ENCODE data around the gene C10orf67.

The C10orf67 gene

GRCh38 chr10:23204773-23205172 lies 139.8 kb downstream of the C10orf67 start:
- Histone ChIP-seq H3K27ac (ENCODE audit: low read length) (no peak overlapping the region), H3K27me3 (ENCODE audit: control insufficient read depth in 1 of 2, insufficient read depth in 2 of 2, low read length in 2 of 2) (peaks cover 12 to 23% of the 10 kb centered on the region in 2 donors), H3K4me3 (ENCODE audit: low read length in 2 of 2) (no peak overlapping the region)

GRCh38 chr10:23203369-23204325 lies 140.9 kb downstream of the C10orf67 start:
- Histone ChIP-seq H3K4me1 (ENCODE audit: control insufficient read depth, insufficient read depth, low read length) (no peaks in the 10 kb centered on the region), H3K27me3 (ENCODE audit: control insufficient read depth in 1 of 2, insufficient read depth in 2 of 2, low read length in 2 of 2) (peaks cover 14 to 31% of the 10 kb centered on the region in 2 donors), H3K9ac (ENCODE audit: low read length in 2 of 2) (no peak overlapping the region), H3K27ac (ENCODE audit: low read length) (no peak overlapping the region), H3K4me3 (ENCODE audit: low read length in 2 of 2) (no peak overlapping the region), H3K36me3 (ENCODE audit: control insufficient read depth in 2 of 2, insufficient read depth in 2 of 2, low read length in 2 of 2) (no peaks in the 10 kb centered on the region), H3K9me3 (ENCODE audit: control insufficient read depth in 2 of 2, low read length in 2 of 2) (no peaks in the 10 kb centered on the region)

More at GRCh38 chr10:23204773-23205172, 139.8 kb downstream of the C10orf67 start:
- H3K4me1 ChIP-seq (ENCODE audit: control insufficient read depth, insufficient read depth, low read length), result no peaks in the 10 kb centered on the region
- H3K9ac ChIP-seq (ENCODE audit: low read length in 2 of 2), result no peak overlapping the region
- H3K9me3 ChIP-seq (ENCODE audit: control insufficient read depth in 2 of 2, low read length in 2 of 2), result no peaks in the 10 kb centered on the region
- no peaks in the 10 kb centered on the region for H3K36me3 ChIP-seq (ENCODE audit: control insufficient read depth in 2 of 2, insufficient read depth in 2 of 2, low read length in 2 of 2)

GRCh38 chr10:23202779-23203178 lies 141.8 kb downstream of the C10orf67 start:
- no peaks in the 10 kb centered on the region for H3K9me3 ChIP-seq (ENCODE audit: control insufficient read depth in 2 of 2, low read length in 2 of 2)
- H3K36me3 ChIP-seq (ENCODE audit: control insufficient read depth in 2 of 2, insufficient read depth in 2 of 2, low read length in 2 of 2), result no peaks in the 10 kb centered on the region
- no peak overlapping the region for H3K4me3 ChIP-seq (ENCODE audit: low read length in 2 of 2)
- no peak overlapping the region for H3K9ac ChIP-seq (ENCODE audit: low read length in 2 of 2)
- no peaks in the 10 kb centered on the region for H3K4me1 ChIP-seq (ENCODE audit: control insufficient read depth, insufficient read depth, low read length)
- no peak overlapping the region for H3K27ac ChIP-seq (ENCODE audit: low read length)
- peaks cover 18 to 33% of the 10 kb centered on the region in 2 donors for H3K27me3 ChIP-seq (ENCODE audit: control insufficient read depth in 1 of 2, insufficient read depth in 2 of 2, low read length in 2 of 2)

GRCh38 chr10:23201837-23202236 lies 142.8 kb downstream of the C10orf67 start:
- Histone ChIP-seq H3K27me3 (ENCODE audit: control insufficient read depth in 1 of 2, insufficient read depth in 2 of 2, low read length in 2 of 2) (peaks cover 25 to 39% of the 10 kb centered on the region in 2 donors), H3K9ac (ENCODE audit: low read length in 2 of 2) (no peak overlapping the region), H3K27ac (ENCODE audit: low read length) (no peak overlapping the region), H3K9me3 (ENCODE audit: control insufficient read depth in 2 of 2, low read length in 2 of 2) (no peaks in the 10 kb centered on the region), H3K4me3 (ENCODE audit: low read length in 2 of 2) (no peak overlapping the region), H3K4me1 (ENCODE audit: control insufficient read depth, insufficient read depth, low read length) (no peaks in the 10 kb centered on the region), H3K36me3 (ENCODE audit: control insufficient read depth in 2 of 2, insufficient read depth in 2 of 2, low read length in 2 of 2) (no peaks in the 10 kb centered on the region)

- Histone ChIP-seq H3K9ac (ENCODE audit: low read length in 2 of 2) (no peak overlapping the region), H3K36me3 (ENCODE audit: control insufficient read depth in 2 of 2, insufficient read depth in 2 of 2, low read length in 2 of 2) (no peaks in the 10 kb centered on the region), H3K4me1 (ENCODE audit: control insufficient read depth, insufficient read depth, low read length) (no peaks in the 10 kb centered on the region), H3K4me3 (ENCODE audit: low read length in 2 of 2) (no peak overlapping the region), H3K27me3 (ENCODE audit: control insufficient read depth in 1 of 2, insufficient read depth in 2 of 2, low read length in 2 of 2) (peaks cover 26 to 44% of the 10 kb centered on the region in 2 donors), H3K27ac (ENCODE audit: low read length) (no peak overlapping the region), H3K9me3 (ENCODE audit: control insufficient read depth in 2 of 2, low read length in 2 of 2) (no peaks in the 10 kb centered on the region)
Measured at GRCh38 chr10:23200997-23201652, 143.5 kb downstream of the C10orf67 start.

GRCh38 chr10:23200586-23200985 lies 144.0 kb downstream of the C10orf67 start:
- Histone ChIP-seq H3K9me3 (ENCODE audit: control insufficient read depth in 2 of 2, low read length in 2 of 2) (no peaks in the 10 kb centered on the region), H3K27me3 (ENCODE audit: control insufficient read depth in 1 of 2, insufficient read depth in 2 of 2, low read length in 2 of 2) (peaks cover 29 to 48% of the 10 kb centered on the region in 2 donors)

GRCh38 chr10:23199768-23200511 lies 144.7 kb downstream of the C10orf67 start:
- Histone ChIP-seq H3K36me3 (ENCODE audit: control insufficient read depth in 2 of 2, insufficient read depth in 2 of 2, low read length in 2 of 2) (no peaks in the 10 kb centered on the region), H3K9ac (ENCODE audit: low read length in 2 of 2) (no peak overlapping the region), H3K27ac (ENCODE audit: low read length) (no peak overlapping the region), H3K4me3 (ENCODE audit: low read length in 2 of 2) (no peak overlapping the region), H3K9me3 (ENCODE audit: control insufficient read depth in 2 of 2, low read length in 2 of 2) (no peaks in the 10 kb centered on the region), H3K27me3 (ENCODE audit: control insufficient read depth in 1 of 2, insufficient read depth in 2 of 2, low read length in 2 of 2) (peaks cover 35 to 51% of the 10 kb centered on the region in 2 donors), H3K4me1 (ENCODE audit: control insufficient read depth, insufficient read depth, low read length) (peaks cover 3% of the 10 kb centered on the region)

More at GRCh38 chr10:23200586-23200985, 144.0 kb downstream of the C10orf67 start:
- Histone ChIP-seq H3K36me3 (ENCODE audit: control insufficient read depth in 2 of 2, insufficient read depth in 2 of 2, low read length in 2 of 2) (no peaks in the 10 kb centered on the region), H3K9ac (ENCODE audit: low read length in 2 of 2) (no peak overlapping the region), H3K4me3 (ENCODE audit: low read length in 2 of 2) (no peak overlapping the region), H3K4me1 (ENCODE audit: control insufficient read depth, insufficient read depth, low read length) (no peaks in the 10 kb centered on the region), H3K27ac (ENCODE audit: low read length) (no peak overlapping the region)

- Histone ChIP-seq H3K9ac (ENCODE audit: low read length in 2 of 2) (no peak overlapping the region), H3K36me3 (ENCODE audit: control insufficient read depth in 2 of 2, insufficient read depth in 2 of 2, low read length in 2 of 2) (no peaks in the 10 kb centered on the region), H3K27ac (ENCODE audit: low read length) (no peak overlapping the region), H3K4me3 (ENCODE audit: low read length in 2 of 2) (no peak overlapping the region), H3K4me1 (ENCODE audit: control insufficient read depth, insufficient read depth, low read length) (peaks cover 6% of the 10 kb centered on the region), H3K27me3 (ENCODE audit: control insufficient read depth in 1 of 2, insufficient read depth in 2 of 2, low read length in 2 of 2) (peaks cover 42 to 53% of the 10 kb centered on the region in 2 donors), H3K9me3 (ENCODE audit: control insufficient read depth in 2 of 2, low read length in 2 of 2) (no peaks in the 10 kb centered on the region)
Measured at GRCh38 chr10:23198940-23199767, 145.4 kb downstream of the C10orf67 start.

GRCh38 chr10:23198610-23198939 lies 146.0 kb downstream of the C10orf67 start:
- no peak overlapping the region for H3K9ac ChIP-seq (ENCODE audit: low read length in 2 of 2)
- no peaks in the 10 kb centered on the region for H3K36me3 ChIP-seq (ENCODE audit: control insufficient read depth in 2 of 2, insufficient read depth in 2 of 2, low read length in 2 of 2)
- H3K9me3 ChIP-seq (ENCODE audit: control insufficient read depth in 2 of 2, low read length in 2 of 2), result no peaks in the 10 kb centered on the region
- H3K27ac ChIP-seq (ENCODE audit: low read length), result no peak overlapping the region
- H3K4me3 ChIP-seq (ENCODE audit: low read length in 2 of 2), result no peak overlapping the region
- H3K4me1 ChIP-seq (ENCODE audit: control insufficient read depth, insufficient read depth, low read length), result peaks cover 6% of the 10 kb centered on the region
- H3K27me3 ChIP-seq (ENCODE audit: control insufficient read depth in 1 of 2, insufficient read depth in 2 of 2, low read length in 2 of 2), result peaks cover 39 to 51% of the 10 kb centered on the region in 2 donors

GRCh38 chr10:23197416-23197861 lies 147.2 kb downstream of the C10orf67 start:
- H3K4me3 ChIP-seq (ENCODE audit: low read length in 2 of 2), result no peak overlapping the region
- H3K9me3 ChIP-seq (ENCODE audit: control insufficient read depth in 2 of 2, low read length in 2 of 2), result no peaks in the 10 kb centered on the region
- no peak overlapping the region for H3K9ac ChIP-seq (ENCODE audit: low read length in 2 of 2)
- no peaks in the 10 kb centered on the region for H3K36me3 ChIP-seq (ENCODE audit: control insufficient read depth in 2 of 2, insufficient read depth in 2 of 2, low read length in 2 of 2)
- peaks cover 6% of the 10 kb centered on the region for H3K4me1 ChIP-seq (ENCODE audit: control insufficient read depth, insufficient read depth, low read length)
- peaks cover 47 to 50% of the 10 kb centered on the region in 2 donors for H3K27me3 ChIP-seq (ENCODE audit: control insufficient read depth in 1 of 2, insufficient read depth in 2 of 2, low read length in 2 of 2)
- H3K27ac ChIP-seq (ENCODE audit: low read length), result no peak overlapping the region
